Tibial nerve (tissue), 4 donors: ENCODE results near the gene TLE4. TPM values are rescaled to one million over a fixed set of nuclear protein-coding genes. Genes with fewer than 3 reads are reported as not detected.

Experiments used
- DNase-seq, 2 donors: peaks; one replicate each; pipeline ENCODE4 v3.0.0-alpha.2; 2019; ENCODE audit warnings: low spot score in 2 of 2
- H3K27ac ChIP-seq, 4 donors: fragments of 200-600 bp; sonication (generic) in 3 of 4; one replicate each; pipeline ENCODE4 v1.5.1; 2017 to 2019; ENCODE audit warnings: mild to moderate bottlenecking in 1 of 4
- H3K27me3 ChIP-seq, 2 donors: fragments of 200-600 bp; sonication (generic) in 1 of 2; one replicate each; pipeline versions ENCODE4 v1.5.1 to v1.6.0; 2017 to 2019
- H3K36me3 ChIP-seq, 3 donors: fragments of 200-600 bp; sonication (generic); one replicate each; pipeline ENCODE4 v1.5.1; 2018 to 2019
- H3K4me1 ChIP-seq, 4 donors: fragments of 200-600 bp; sonication (generic) in 3 of 4; one replicate each; pipeline ENCODE4 v1.5.1; 2017 to 2019
- H3K4me3 ChIP-seq, 4 donors: fragments of 200-600 bp; sonication (generic) in 3 of 4; one replicate each; pipeline ENCODE4 v1.5.1; 2017 to 2019; ENCODE audit warnings: mild to moderate bottlenecking in 1 of 4, moderate library complexity in 1 of 4
- H3K9me3 ChIP-seq, 4 donors: fragments of 200-600 bp; sonication (generic) in 3 of 4; one replicate each; pipeline ENCODE4 v1.5.1; 2017 to 2019
- EP300 ChIP-seq, 2 donors: sonication (generic); formaldehyde crosslinking; IDR thresholded peaks; one replicate each; pipeline ENCODE4 v1.6.1; 2017; ENCODE audit warnings: antibody characterized with exemption in 2 of 2, mild to moderate bottlenecking in 1 of 2
- POLR2A ChIP-seq, 2 donors: fragments of 450-650 bp; IDR thresholded peaks; one replicate each; pipeline ENCODE4 v1.6.1; 2017; ENCODE audit warnings: antibody characterized with exemption in 2 of 2, mild to moderate bottlenecking in 2 of 2, moderate library complexity in 2 of 2
- WGBS, 2 donors: methylation state at CpG; one replicate each; pipeline ENCODE4 v1.1.5; 2018; 5-methylcytosine and 5-hydroxymethylcytosine counted together
- total RNA-seq, 4 donors: library from RNA; depleted of rRNA; stranded (reverse); fragments of >200 nt; gene quantifications; one replicate each; pipeline ENCODE4 v1.1.0, GENCODE V29; 2016
- TF ChIP-seq, protein P1 (sequence below), 5 experiments: fragments of 200-600 bp in 3 of 5; fragments of 450-650 bp in 2 of 5; sonication (generic) in 3 of 5; IDR thresholded peaks; one replicate each; pipeline ENCODE4 v1.5.1; 2016 to 2019; ENCODE audit warnings: antibody characterized with exemption in 5 of 5, mild to moderate bottlenecking in 3 of 5, moderate library complexity in 2 of 5

Gene TLE4
- total RNA-seq, 4 donors from 2014 or later, result 28.0 to 34.3 (median 29.8) TPM

GRCh38 chr9:79706512-79706911 lies 134.7 kb downstream of the TLE4 start:
- no peak overlapping the region for H3K27ac ChIP-seq
- peaks cover 0 to 6% (median 0%) of the 10 kb centered on the region in 4 donors for H3K4me1 ChIP-seq
- H3K27me3 ChIP-seq, result no peaks in the 10 kb centered on the region
- peaks cover 0 to 55% (median 9%) of the 10 kb centered on the region in 3 donors for H3K36me3 ChIP-seq
- H3K4me3 ChIP-seq, result no peak overlapping the region
- TF ChIP-seq, protein P1, sequence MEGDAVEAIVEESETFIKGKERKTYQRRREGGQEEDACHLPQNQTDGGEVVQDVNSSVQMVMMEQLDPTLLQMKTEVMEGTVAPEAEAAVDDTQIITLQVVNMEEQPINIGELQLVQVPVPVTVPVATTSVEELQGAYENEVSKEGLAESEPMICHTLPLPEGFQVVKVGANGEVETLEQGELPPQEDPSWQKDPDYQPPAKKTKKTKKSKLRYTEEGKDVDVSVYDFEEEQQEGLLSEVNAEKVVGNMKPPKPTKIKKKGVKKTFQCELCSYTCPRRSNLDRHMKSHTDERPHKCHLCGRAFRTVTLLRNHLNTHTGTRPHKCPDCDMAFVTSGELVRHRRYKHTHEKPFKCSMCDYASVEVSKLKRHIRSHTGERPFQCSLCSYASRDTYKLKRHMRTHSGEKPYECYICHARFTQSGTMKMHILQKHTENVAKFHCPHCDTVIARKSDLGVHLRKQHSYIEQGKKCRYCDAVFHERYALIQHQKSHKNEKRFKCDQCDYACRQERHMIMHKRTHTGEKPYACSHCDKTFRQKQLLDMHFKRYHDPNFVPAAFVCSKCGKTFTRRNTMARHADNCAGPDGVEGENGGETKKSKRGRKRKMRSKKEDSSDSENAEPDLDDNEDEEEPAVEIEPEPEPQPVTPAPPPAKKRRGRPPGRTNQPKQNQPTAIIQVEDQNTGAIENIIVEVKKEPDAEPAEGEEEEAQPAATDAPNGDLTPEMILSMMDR (IDR thresholded peaks at IDR 0.05), result no peak
- TF ChIP-seq EP300 (IDR thresholded peaks at IDR 0.05), result no peak
- no peak for TF ChIP-seq POLR2A (IDR thresholded peaks at IDR 0.05)
- H3K9me3 ChIP-seq, result no peaks in the 10 kb centered on the region
- WGBS, 2 donors, result 78 to 81% methylated on average over 5 of the region's 5 CpGs
- no peak for DNase-seq

GRCh38 chr9:79707589-79707988 lies 135.8 kb downstream of the TLE4 start:
- H3K36me3 ChIP-seq, result peaks cover 0 to 55% (median 9%) of the 10 kb centered on the region in 3 donors

DNA sequence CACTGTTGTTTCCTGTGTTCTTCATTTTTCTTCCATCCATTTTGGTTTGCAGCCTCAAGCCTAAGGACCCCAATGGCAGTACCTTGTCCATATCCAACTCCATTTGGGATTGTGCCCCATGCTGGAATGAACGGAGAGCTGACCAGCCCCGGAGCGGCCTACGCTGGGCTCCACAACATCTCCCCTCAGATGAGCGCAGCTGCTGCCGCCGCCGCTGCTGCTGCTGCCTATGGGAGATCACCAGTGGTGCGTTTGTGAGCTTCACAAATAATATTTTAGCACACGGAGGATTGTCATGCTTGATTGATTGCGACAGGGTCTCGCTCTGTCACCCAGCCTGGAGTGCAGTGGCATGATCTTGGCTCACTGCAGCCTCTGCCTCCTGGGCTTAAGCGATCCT lies 136.8 kb downstream of the TLE4 start:
- Histone ChIP-seq H3K27ac (no peak overlapping the region), H3K4me1 (no peaks in the 10 kb centered on the region), H3K27me3 (no peaks in the 10 kb centered on the region), H3K4me3 (no peak overlapping the region), H3K9me3 (no peaks in the 10 kb centered on the region), H3K36me3 (peaks cover 0 to 63% (median 9%) of the 10 kb centered on the region in 3 donors)
- WGBS, 2 donors, result 97 to 98% methylated on average over 13 of the region's 13 CpGs
- no peak for DNase-seq
- TF ChIP-seq EP300 (IDR thresholded peaks at IDR 0.05) (no peak), POLR2A (IDR thresholded peaks at IDR 0.05) (no peak)
- TF ChIP-seq, protein P1 (IDR thresholded peaks at IDR 0.05), result no peak

More at GRCh38 chr9:79707589-79707988, 135.8 kb downstream of the TLE4 start:
- no peaks in the 10 kb centered on the region for H3K4me1 ChIP-seq
- H3K27me3 ChIP-seq, result no peaks in the 10 kb centered on the region
- no peak overlapping the region for H3K27ac ChIP-seq
- no peak overlapping the region for H3K4me3 ChIP-seq
- DNase-seq, result no peak
- no peaks in the 10 kb centered on the region for H3K9me3 ChIP-seq
- WGBS, 2 donors, result 91 to 93% methylated on average over 2 of the region's 2 CpGs
- no peak for TF ChIP-seq POLR2A (IDR thresholded peaks at IDR 0.05)
- TF ChIP-seq, protein P1 (IDR thresholded peaks at IDR 0.05), result no peak
- no peak for TF ChIP-seq EP300 (IDR thresholded peaks at IDR 0.05)

- Histone ChIP-seq H3K27ac (no peak overlapping the region), H3K4me1 (no peaks in the 10 kb centered on the region), H3K36me3 (peaks cover 0 to 66% (median 9%) of the 10 kb centered on the region in 3 donors), H3K4me3 (no peak overlapping the region), H3K27me3 (no peaks in the 10 kb centered on the region), H3K9me3 (no peaks in the 10 kb centered on the region)
- no peak for DNase-seq
- TF ChIP-seq EP300 (IDR thresholded peaks at IDR 0.05) (no peak), POLR2A (IDR thresholded peaks at IDR 0.05) (no peak)
- TF ChIP-seq, protein P1 (IDR thresholded peaks at IDR 0.05), result no peak
- 90 to 91% methylated on average over 7 of the region's 7 CpGs for WGBS, 2 donors
Observed at GRCh38 chr9:79709743-79710674, 138.2 kb downstream of the TLE4 start.

DNA sequence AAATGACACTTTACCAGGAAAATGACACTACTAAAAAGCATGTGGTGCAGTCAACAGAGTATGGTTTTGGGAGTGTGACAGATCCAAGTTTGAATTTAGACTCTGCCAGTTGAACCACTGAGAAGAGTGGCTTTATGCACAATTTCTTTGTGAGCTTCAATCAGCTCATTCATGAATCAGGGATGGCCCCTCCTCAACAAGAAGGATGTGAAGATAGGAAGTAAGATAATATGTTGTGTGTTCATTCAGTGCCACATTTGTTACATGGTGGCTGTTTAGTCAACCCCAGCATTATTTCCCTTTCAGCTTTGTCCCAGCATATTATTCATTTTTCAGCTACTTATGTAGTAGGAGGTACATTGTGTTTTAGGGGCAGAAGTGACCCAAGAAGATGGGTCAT lies 140.1 kb downstream of the TLE4 start:
- H3K4me3 ChIP-seq, result no peak overlapping the region
- H3K27me3 ChIP-seq, result no peaks in the 10 kb centered on the region
- peaks cover 0 to 68% (median 9%) of the 10 kb centered on the region in 3 donors for H3K36me3 ChIP-seq
- DNase-seq, result no peak
- no peaks in the 10 kb centered on the region for H3K9me3 ChIP-seq
- no peaks in the 10 kb centered on the region for H3K4me1 ChIP-seq
- TF ChIP-seq EP300 (IDR thresholded peaks at IDR 0.05) (no peak), POLR2A (IDR thresholded peaks at IDR 0.05) (no peak)
- TF ChIP-seq, protein P1 (IDR thresholded peaks at IDR 0.05), result no peak
- H3K27ac ChIP-seq, result no peak overlapping the region
